HG02763 (cell line): ENCODE results near the gene TAS2R60.
"Not testable (repeated sequence)": the region's sequence is repeated elsewhere in the genome, so short reads cannot be mapped to it uniquely, and the experiment has no call there.

Experiments used
- ATAC-seq: cut with Tn5 transposase; IDR thresholded peaks from one replicate; pipeline ENCODE4 v1.9.1; 2021; ENCODE audit warnings: mild to moderate bottlenecking, moderate library complexity; ENCODE audit not compliant: unreplicated experiment

The TAS2R60 gene

GRCh38 chr7:143443153-143443552 is at the start of gene TAS2R60:
TSS of gene TAS2R60 (plus strand) at chr7:143443453. CDS start at chr7:143443453, 0 bp downstream.
- ATAC-seq = no peak

GRCh38 chr7:143394068-143394467 is 49.2 kb upstream of the TAS2R60 start:
- ATAC-seq = no peak

- ATAC-seq = no peak
Measured at GRCh38 chr7:143394777-143395176, 48.5 kb upstream of the TAS2R60 start.

DNA sequence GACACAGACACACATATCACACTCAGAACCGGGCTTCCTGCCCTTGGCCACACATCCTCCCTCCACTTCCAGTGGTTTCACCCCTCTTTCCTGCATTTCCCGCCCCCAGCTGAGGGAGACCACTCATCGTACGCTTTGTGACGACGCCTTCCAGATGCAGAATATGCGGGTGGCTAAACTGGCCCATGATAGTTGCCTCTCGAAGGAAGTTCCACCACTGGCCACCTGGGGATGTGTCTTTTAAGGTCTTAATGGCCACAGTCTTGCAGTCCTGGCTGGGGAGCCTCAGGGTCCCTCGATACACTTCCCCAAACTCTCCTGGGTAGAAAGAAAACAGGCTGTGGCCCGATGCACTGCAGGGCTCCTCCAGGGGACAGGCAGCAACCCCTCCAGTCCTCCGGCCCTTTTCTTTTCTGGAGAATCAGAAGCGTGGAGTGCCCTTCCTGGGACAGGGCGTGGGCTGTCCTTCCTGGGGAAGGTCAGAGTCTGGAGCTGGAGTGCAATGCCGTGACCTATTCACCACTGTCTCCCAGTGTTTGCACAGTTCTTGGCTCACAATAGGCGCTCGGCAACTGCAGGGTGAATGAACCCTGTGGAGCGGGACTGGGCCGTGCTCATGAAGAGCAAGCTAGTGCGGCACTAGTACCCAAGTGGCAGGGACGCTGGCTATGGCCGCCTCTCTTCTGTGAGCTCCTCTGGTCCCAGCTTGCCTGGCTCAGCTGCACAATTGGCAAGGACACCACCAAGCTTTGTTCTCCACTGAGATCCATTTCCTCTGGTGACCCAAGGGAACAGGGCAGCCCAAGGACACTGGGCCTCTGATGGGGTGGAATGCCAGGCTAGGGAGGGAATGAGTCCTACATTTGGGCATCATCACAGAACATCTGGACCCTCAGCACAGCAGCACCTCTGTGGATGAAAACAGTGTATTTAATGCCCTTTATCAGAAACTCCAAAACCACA is 47.8 kb upstream of the TAS2R60 start:
- ATAC-seq = no peak

DNA sequence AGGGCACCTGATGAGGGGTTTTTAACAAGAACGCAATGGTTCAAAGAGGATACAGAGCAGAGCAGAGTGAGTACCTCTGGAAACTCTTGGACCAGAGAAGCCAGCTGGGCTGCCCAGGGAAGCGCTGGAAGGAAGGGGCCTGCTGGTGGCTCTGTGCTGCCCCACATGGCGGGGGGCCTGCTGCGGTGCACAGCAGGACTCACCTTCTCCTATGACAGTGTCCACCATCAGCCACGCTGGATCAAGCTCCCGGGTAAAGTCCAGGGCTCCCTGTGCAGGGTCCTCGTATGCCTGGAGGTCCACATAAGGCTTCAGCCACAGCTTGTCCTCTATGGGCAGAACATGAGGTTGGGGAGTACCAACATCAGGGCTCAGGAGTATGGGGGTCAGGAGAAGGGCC is 47.1 kb upstream of the TAS2R60 start:
- ATAC-seq = no peak

GRCh38 chr7:143396625-143397556 is 46.4 kb upstream of the TAS2R60 start:
- ATAC-seq = no peak

DNA sequence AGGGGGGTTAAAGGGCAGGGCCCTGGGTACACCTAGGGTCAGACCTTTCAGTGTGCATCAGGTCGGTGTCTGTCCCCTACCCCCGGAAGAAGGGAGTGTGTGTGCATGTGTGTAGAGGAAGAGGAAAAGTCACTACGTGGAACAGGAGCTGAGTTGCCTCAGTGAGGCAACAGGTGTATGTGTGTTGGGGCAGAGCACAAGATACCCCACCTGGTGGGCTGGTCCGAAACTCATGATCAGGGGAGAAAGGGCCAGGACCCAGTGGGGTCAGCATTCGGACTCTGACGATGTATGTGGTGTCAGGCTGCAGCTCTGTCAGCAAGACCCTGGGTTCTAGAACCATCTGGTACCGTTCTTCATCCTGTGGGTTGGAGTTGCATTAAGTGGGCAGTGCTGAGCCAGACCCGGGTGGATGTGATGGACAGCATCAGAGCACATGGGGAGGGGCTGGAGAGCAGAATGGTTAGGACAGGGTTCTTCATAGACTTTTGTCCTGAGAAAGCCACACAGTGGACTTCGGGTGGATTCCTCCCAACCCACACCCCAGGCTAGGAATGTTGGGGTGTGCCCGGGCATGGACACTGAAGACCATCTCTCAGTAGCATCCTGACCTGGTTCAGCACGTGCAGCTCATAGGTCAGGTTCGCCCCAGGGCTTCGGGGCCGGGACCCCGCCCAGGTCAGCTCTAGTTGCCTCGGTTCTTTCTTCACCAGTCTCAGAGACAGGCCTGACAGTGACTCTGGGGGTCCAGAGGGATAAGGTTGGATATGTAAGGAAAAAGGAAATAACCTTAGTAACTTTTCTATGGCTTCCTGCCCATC is 45.3 kb upstream of the TAS2R60 start:
- ATAC-seq = no peak

DNA sequence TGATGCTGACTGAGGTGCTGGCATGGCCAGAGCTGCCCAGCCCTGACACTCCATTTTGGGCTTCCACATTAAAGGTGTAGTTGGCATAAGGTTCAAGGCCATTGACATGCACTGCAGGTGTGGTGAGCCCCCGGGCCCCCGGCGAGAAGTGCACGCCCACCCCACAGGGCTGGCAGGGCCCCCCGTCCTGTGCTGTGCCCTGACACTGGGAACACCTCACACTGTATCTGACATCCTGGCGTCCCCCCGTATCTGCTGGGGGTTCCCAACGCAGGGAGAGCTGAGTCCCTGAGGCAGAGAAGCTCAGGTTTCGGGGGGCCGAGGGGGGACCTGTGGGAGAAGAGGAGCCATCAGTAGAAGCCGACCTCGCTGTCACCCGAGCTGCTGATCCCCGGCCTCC is 44.6 kb upstream of the TAS2R60 start:
- ATAC-seq = no peak

GRCh38 chr7:143399151-143399550 is 44.1 kb upstream of the TAS2R60 start:
- ATAC-seq = no peak

GRCh38 chr7:143399642-143400041 is 43.6 kb upstream of the TAS2R60 start:
- ATAC-seq = no peak

DNA sequence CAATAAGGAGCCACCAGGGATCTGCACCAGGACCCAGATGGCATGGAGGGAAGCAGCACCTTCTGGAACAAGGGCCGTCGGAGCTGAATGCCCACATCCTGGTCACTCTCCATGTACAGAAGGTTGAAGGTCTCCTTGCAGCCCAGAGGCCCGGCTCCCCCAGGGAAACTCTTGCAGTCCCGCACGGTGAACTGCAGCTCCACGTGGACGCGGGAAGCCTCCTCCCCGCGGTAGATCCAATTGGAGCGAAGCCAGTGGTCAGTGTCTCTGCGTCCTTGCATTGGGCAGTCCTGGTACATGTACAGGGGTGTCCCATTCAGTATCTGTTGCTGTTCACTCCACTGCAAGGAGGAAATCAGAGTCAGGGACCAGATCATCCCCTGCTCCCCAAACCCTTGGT is 42.0 kb upstream of the TAS2R60 start:
- ATAC-seq = no peak

DNA sequence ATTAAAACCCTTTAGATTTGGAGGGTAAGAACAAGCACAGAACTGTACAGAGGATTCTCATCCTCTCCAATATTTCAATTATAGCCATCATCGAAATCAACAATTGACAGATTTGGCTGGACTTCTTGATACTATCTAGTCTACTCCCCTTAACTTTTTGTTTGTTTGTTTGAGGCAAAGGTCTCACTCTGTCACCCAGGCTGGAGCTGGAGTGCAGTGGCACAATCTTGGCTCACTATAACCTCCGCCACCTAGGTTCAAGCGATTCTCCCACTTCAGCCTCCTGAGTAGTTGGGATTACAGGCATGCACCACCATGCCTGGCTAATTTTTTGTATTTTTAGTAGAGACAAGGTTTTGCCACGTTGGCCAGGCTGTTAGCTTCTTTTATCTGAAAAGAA is 41.0 kb upstream of the TAS2R60 start:
- not testable (repeated sequence) for ATAC-seq

GRCh38 chr7:143405173-143406001 is 37.9 kb upstream of the TAS2R60 start:
- no peak for ATAC-seq

DNA sequence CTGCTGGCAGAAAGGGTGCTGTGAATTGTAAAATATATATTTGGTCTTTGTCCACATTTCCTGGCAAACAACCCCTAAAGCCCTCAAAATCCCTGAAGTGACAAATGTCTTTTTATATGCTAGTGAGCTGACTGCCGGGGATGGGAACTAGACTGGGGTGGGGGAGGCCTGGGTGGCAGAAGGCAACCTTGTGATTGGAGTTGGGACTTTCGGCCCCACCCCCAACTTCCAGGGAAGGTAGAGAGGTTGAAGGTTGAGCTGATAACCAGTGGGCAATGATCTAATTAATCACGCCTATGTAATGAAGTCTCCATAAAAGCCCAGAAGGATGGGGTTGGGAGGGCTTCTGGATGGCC is 37.3 kb upstream of the TAS2R60 start:
- ATAC-seq = no peak

DNA sequence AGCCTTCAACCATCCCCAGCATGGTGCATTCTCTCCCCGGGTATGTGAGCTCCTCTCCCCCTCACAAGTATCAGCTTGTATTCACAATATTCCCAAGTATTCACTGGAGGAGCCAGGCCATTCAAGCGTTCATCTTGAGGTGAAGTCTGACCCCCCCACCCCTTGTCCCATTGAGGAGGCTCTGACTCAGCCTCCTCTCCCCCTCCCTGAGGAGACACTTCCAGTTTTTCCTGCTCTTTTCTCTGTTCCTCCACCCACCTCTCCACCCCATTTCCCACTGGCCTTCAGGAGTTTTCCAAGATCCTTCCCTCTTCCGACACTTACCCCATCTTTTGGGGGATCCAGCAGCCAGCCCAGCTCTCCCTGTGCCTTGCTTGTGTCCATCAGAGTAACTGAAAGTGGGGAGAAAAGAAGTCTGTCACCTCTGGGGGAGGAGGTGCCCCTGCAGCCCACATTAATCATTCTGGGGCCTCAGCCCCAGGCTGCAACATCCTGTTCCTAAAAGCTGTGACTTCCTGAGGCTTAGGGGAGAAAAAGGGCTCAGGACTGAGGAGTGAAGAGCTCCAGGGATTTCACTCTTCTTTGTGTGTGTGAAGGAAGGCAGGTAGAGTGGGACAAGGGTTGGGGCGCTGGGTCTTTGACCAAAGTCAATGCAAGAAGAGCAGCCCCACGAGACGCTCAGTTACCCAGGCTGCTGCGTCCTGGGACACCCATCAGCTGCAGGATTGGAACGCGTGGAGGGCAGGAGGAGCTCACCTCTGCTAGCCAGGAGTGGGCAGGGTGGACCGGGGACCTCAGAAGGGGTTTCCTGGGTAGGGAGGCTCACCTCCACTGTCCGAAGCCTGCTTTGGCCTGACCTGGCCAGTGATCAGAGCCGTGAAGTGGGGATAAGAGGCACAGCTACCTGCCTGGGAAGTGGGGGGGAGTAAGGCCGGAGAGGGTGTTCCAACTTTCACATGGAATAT is 35.7 kb upstream of the TAS2R60 start:
- ATAC-seq = no peak

- ATAC-seq = no peak
Measured at GRCh38 chr7:143408252-143408685, 35.0 kb upstream of the TAS2R60 start.

DNA sequence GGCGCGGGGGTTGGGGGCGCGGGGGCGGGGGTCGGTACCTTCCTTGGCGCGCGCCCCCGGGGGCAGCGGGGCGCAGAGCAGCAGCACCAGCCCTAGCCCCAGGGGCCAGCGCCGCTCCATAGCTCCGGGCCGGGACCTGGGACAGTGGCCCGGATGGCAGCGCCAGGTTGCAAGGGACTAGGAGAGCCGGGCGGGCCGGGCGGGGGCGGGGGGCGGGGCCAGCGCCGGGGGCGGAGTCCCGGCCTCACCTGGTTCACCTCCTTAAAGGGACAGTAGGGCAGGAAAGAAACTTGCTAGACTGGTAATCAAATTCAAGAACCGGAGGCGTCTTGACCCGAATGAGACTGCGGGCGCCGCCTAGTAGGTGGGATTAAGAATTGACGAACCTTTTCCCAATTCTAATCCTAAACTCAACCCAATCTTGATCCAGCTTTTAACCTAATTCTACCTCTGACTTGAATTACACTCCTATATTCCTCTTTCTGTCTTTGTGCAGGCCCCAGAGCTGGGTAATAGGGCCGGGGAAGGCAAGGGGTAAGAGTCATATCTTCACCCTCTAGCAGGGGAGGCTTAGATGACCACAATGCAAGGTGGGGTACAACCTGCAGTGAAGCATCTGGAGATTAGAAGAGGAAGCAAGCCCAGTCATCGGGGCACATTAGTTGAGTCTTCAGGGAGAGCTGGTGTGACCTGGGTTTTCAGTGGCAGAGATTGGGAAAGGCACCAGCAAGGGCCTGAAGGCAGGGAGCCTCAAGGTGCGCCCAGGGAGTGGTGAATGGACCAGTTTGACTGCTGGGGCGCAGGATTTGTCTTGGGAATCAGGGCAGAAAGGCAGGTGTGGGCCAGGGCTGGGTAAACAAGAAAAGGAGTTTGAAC is 34.3 kb upstream of the TAS2R60 start, which contains the start of gene EPHA1:
Gene EPHA1 (minus strand): TSS at position 171 of the 876 bp plus-strand sequence. CDS start 51 bp downstream, at position 120.
- ATAC-seq = peak; percentile 46
